Loucy (cell line): ENCODE results near the gene CXCL14.

ENCODE experiments used
- EZH2phosphoT487 ChIP-seq: fragments of 200-600 bp; IDR thresholded peaks from 2 replicates; pipeline ENCODE4 v1.6.1; 2018; ENCODE audit warnings: antibody characterized with exemption, mild to moderate bottlenecking, moderate library complexity, borderline replicate concordance
- TF ChIP-seq, protein P1 (sequence below): fragments of 200-600 bp; sonication (generic); conservative IDR thresholded peaks from 2 replicates; pipeline ENCODE4 v1.5.1; 2014; ENCODE audit warnings: mild to moderate bottlenecking, antibody characterized with exemption, low read length

- TF ChIP-seq, protein P1, sequence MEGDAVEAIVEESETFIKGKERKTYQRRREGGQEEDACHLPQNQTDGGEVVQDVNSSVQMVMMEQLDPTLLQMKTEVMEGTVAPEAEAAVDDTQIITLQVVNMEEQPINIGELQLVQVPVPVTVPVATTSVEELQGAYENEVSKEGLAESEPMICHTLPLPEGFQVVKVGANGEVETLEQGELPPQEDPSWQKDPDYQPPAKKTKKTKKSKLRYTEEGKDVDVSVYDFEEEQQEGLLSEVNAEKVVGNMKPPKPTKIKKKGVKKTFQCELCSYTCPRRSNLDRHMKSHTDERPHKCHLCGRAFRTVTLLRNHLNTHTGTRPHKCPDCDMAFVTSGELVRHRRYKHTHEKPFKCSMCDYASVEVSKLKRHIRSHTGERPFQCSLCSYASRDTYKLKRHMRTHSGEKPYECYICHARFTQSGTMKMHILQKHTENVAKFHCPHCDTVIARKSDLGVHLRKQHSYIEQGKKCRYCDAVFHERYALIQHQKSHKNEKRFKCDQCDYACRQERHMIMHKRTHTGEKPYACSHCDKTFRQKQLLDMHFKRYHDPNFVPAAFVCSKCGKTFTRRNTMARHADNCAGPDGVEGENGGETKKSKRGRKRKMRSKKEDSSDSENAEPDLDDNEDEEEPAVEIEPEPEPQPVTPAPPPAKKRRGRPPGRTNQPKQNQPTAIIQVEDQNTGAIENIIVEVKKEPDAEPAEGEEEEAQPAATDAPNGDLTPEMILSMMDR = no peak
- no peak for TF ChIP-seq EZH2phosphoT487
These were observed 36.4 kb upstream of the CXCL14 start for GRCh38 chr5:135615171-135615570.
